ENCODE results near the gene CEP85L. TPM values are rescaled to one million over a fixed set of nuclear protein-coding genes. Genes with fewer than 3 reads are reported as not detected.

CEP85L gene
- total and polyA plus RNA-seq, 2 of the 4 experiments (the other 2 are of a cell fraction), result 2.3 to 25.6 TPM

DNA sequence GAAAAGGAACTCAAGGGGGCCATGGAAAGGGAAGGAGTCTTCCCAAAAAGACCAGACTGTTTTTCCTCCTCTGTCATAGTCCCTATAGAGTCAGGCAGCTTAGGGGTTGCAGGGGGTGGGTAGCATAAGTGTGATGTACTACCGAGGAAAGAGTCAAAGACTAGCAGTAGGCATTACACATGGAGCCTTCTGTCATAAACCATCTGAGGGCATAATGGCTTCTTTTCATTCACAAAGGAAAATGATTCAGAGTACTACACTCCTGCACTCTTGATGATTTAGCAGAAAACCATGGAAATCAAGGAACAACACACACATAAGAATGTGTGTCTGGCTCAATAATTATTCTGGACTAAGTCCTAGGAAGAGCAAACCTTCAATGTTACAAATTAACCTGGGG, 88.4 kb downstream of the CEP85L start:
- no peak overlapping the region for H3K4ac ChIP-seq (ENCODE audit: low read depth, low read length)

More for the DNA sequence above, 88.4 kb downstream of the CEP85L start:
- H2BK5ac ChIP-seq (ENCODE audit: low read depth, low read length, poor library complexity, severe bottlenecking), result no peak overlapping the region
- no peak overlapping the region for H2AK9ac ChIP-seq (replicated peaks; ENCODE audit: low read depth, low read length, poor library complexity)
- ChIA-PET POLR2A (ENCODE audit: unreplicated experiment) (interaction anchor here (0.5 kb wide), 1 partner anchor 11 kb away, joined by 3 read pairs; no protein-coding TSS in a partner anchor), CTCF (no interaction called here)
- H3K9ac ChIP-seq (ENCODE audit: low read depth, low read length), result no peak overlapping the region
- H3K36me3 ChIP-seq (ENCODE audit: control insufficient read depth, insufficient read depth, low read length), result peaks cover 7% of the 10 kb centered on the region; the same call in 1 of the 2 replicates
- intact Hi-C loops (cut with micrococcal nuclease) (no loop called here), in situ Hi-C loops (cut with MboI; ENCODE audit: low sequenced_read_pairs) (no loop called here), dilution Hi-C loops (cut with HindIII; ENCODE audit: low sequenced_read_pairs, unreplicated experiment) (no loop called here)
- H2BK20ac ChIP-seq (ENCODE audit: low read depth, low read length), result no peak overlapping the region
- no peak overlapping the region for H4K5ac ChIP-seq (ENCODE audit: low read depth, low read length)
- no peak overlapping the region for H4K91ac ChIP-seq (ENCODE audit: insufficient read depth, low read depth, low read length)
- H3K14ac ChIP-seq (replicated peaks; ENCODE audit: low read depth, low read length), result no peak overlapping the region
- H3K79me1 ChIP-seq (ENCODE audit: low read depth in 1 of 2, low read length in 2 of 2), result peaks cover 10 to 20% of the 10 kb centered on the region in 2 experiments
- no peak overlapping the region for H2AFZ ChIP-seq (replicated peaks; ENCODE audit: low read length, poor library complexity)
- no peaks in the 10 kb centered on the region for H3K9me3 ChIP-seq (ENCODE audit: control insufficient read depth, insufficient read depth, low read length)
- H2BK120ac ChIP-seq (ENCODE audit: low read depth, low read length), result no peak overlapping the region
- peaks cover 3% of the 10 kb centered on the region for H3K4me1 ChIP-seq (ENCODE audit: control insufficient read depth, insufficient read depth, low read length)
- BruUV-seq (replicated peaks), result no TSS peak
- ATAC-seq (ENCODE audit: low read depth), result peak; percentile 59
- no peak overlapping the region for H3K56ac ChIP-seq (ENCODE audit: extremely low read depth, insufficient read depth, low read length)
- H4K8ac ChIP-seq (ENCODE audit: low read depth in 2 of 2, low read length in 2 of 2), result no peak overlapping the region; a peak in 1 of 4 replicates
- H3K23ac ChIP-seq (ENCODE audit: low read depth, low read length), result no peak overlapping the region
- peak; percentile 69 for DNase-seq
- H3K18ac ChIP-seq (ENCODE audit: low read depth, low read length), result no peak overlapping the region; the same call in 1 of the 2 replicates
- no peak overlapping the region for H2AK5ac ChIP-seq (ENCODE audit: low read depth, low read length)
- no peak overlapping the region for H3K27ac ChIP-seq (ENCODE audit: insufficient read depth, low read length)
- WGBS, 2 experiments (ENCODE audit: extremely low coverage in 2 of 2, insufficient read length in 1 of 2), result no CpG with 5 or more reads among the region's 1 CpG
- no peak overlapping the region for H3K4me3 ChIP-seq (ENCODE audit: insufficient read depth, low read depth, low read length)
- no peak overlapping the region for H2BK15ac ChIP-seq (ENCODE audit: low read depth, low read length)
- peak; percentile 32; the same call in 1 of the 2 replicates for TF ChIP-seq MAFK (IDR thresholded peaks at IDR 0.05; ENCODE audit: low read depth, low read length)
- TF ChIP-seq, protein P1, sequence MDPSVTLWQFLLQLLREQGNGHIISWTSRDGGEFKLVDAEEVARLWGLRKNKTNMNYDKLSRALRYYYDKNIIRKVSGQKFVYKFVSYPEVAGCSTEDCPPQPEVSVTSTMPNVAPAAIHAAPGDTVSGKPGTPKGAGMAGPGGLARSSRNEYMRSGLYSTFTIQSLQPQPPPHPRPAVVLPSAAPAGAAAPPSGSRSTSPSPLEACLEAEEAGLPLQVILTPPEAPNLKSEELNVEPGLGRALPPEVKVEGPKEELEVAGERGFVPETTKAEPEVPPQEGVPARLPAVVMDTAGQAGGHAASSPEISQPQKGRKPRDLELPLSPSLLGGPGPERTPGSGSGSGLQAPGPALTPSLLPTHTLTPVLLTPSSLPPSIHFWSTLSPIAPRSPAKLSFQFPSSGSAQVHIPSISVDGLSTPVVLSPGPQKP (IDR thresholded peaks at IDR 0.05; ENCODE audit: borderline replicate concordance, low read depth, low read length), result no peak
- H3K9me1 ChIP-seq (ENCODE audit: insufficient read depth, low read length), result peaks cover 3% of the 10 kb centered on the region; the same call in 1 of the 2 replicates
- H4K20me1 ChIP-seq (ENCODE audit: insufficient read depth, low read length), result no peaks in the 10 kb centered on the region; the same call in 1 of the 2 replicates
- no peak overlapping the region for H3K4me2 ChIP-seq (ENCODE audit: low read depth, low read length)
- no peaks in the 10 kb centered on the region for H3K27me3 ChIP-seq (ENCODE audit: control insufficient read depth, insufficient read depth, low read length)
